Stimulated activated CD4-positive, alpha-beta T cell treated with anti-CD3 and anti-CD28 coated beads, Interleukin-12 subunit alpha, Interleukin-12 subunit beta, amount 100 ng/mL, for 4 hours (primary cell): ENCODE results near the gene IRS2.

Source experiments
- DNase-seq: peaks from one replicate; pipeline ENCODE4 v3.0.0-alpha.2; 2020

IRS2 gene

GRCh38 chr13:109795011-109795410, 8.6 kb upstream of the IRS2 start:
- DNase-seq, result no peak

DNA sequence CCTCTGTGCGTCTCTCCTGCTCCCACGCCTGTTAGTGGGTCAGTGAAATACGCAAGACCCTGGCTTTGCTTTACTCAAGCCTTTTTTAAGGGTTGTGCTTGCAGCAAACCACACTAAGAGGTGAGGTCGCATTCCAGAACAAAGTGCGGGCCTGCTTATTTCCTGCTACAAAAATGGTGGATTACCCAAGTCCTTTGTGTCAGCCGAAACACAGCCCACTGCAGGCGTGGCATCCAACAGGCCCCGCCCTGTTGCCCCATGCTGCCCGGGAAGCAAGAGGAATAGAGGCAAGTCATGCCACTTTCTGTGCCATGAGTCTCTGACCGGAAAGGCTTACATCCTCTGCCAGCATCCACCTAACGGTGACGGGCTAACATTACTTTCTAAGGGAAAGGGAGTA, 7.7 kb upstream of the IRS2 start:
- no peak for DNase-seq

DNA sequence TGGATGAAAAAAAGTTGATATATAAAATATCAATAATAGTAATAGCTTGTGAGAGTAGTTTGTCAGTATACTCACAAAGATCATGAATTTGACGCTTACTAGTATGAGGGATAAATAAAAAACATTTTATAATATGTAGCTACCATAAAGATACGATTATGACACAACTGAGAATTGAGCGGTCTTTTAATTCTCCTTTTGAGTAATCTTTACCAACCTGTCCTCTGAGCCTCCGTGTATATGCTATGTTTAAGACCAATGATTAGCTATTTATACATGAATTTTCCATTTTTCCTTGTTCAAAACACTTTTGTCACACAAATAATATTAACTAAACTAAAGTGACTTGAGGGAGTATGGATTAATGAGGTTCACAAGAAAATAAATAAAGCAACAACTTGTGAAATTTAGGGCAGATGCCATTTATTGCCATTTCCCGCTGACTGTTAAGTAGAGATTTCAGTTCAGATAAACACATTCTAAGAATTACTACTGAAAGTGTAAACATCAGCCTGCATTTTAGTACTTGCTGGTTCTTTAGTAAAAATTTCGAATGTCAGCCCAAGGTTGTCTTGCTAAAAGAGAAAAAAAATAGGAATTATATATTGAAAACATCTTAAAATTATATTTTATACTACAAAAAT, 6.2 kb upstream of the IRS2 start:
- no peak for DNase-seq

- no peak for DNase-seq
These were observed 4.7 kb upstream of the IRS2 start for GRCh38 chr13:109790942-109791605.

DNA sequence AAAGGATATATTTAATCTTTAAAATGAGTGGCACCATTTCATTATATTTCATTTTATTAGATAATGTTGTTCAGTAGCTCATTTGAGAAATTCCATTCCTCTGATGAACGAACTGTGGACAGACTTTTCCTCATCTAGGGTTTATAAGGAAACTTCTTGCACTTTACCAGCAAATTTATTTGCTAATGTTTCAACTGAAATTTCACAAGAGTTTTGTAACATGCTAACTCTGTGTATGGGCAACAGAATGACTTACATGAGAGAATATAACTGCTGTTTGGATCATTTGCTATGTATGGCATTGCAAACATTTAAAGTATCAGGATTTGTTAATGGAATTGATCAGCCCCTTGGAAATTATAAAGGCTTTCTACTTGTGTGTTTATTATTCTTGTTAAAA, 3.7 kb upstream of the IRS2 start:
- no peak for DNase-seq

- no peak for DNase-seq
These were observed 2.9 kb upstream of the IRS2 start for GRCh38 chr13:109789262-109789661.

GRCh38 chr13:109788372-109789111, 2.2 kb upstream of the IRS2 start:
- no peak for DNase-seq

DNA sequence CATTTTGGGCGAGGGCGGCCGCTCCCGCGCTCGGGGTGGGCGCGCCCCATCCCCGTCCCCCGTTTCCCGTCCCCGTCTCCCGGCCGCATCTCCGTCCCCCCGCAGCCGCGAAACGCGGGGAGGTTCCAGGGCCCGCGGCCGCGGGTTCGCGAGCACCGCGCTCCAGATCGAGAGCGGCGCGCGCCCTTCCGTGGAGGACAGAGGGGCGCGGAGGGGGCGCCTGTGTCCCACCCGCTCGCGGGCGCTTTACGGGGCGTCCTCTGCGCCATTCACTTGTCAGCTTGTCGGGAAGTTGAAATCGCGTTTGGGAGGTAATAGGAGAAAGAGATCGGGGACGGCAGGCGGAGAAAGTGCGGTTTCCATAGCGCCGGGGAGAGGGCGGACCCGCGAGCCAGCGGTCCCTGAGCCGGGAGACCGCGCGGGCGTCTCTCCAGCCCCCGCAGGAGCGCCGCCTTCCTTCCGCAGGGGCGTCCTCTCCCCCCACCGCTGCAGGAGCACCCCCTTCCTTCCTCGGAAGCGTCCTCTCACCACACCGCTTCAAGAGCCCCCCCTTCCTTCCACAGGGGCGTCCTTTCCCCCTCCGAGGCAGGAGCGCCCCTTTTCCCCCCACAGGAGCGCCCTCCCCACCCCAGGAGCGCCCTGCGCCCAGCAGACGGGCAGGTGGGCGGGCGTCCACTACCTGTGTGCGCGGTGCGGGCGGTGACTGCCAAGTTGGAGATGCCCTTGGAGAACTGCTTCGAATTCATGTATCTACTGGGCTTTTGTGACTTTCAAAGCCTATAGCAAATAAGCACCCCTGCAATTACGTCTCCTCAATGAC, 962 bp upstream of the IRS2 start:
- peak; percentile 25 for DNase-seq

DNA sequence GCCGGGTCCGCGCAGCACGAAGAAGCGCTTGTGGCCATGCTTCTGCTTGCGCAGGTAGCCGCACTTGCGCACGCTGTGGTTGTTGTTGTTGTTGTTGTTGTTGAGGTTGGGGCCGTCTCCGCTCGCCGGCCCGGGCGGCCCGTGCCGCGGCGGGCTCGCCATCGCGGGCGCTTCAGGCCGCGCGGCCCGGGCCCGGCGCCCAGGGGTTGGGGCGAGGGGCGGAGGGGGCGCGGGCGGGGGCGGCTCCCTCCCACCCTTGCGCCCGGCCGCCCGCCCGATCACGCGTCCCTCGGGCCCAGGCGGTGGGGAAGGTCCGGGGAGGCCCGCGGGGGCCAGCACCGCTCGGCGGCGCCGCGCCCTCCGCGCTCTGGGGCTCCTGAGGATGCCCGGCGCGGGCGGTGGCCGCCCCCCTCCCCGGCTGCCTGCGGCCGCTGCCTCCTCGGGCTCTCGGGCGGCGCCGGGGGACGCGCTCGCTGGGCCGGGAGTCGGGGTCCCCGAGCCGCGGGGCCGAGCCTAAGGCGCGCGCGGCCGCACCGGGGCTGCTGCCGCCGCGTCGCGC, 412 bp downstream of the IRS2 start:
- no peak for DNase-seq

- DNase-seq, result peak; percentile 41
These were observed 1.1 kb downstream of the IRS2 start for GRCh38 chr13:109785141-109785891.

DNA sequence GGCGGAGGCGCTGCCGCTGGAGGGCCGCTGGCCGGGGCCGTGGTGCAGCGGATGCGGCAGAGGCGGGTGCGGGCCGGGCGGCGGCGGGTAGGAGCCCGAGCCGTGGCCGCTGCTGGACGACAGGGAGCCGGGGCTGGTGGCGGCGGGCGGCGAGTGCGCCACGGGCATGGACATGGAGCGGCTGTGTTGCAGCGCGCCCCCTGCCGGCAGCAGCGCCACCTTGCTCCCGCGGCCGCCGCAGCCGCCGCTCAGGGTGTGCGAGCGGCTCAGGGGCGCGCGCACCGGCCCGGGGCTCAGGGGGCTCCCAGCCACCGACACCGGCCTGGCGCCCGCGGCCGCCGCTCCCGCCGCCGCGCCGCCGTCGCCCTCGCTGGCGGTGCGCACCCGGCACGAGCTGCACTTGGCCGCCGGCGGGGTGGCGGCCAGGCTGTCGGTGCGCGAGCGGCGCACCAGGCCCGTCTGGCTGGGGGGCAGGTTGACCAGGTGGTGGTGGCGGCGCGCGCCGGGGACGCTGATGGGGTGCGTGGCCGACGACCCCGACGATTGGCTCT, 1.7 kb downstream of the IRS2 start:
- DNase-seq, result peak; percentile 70

GRCh38 chr13:109783815-109784589, 2.4 kb downstream of the IRS2 start:
- no peak for DNase-seq

GRCh38 chr13:109783447-109783814, 3.0 kb downstream of the IRS2 start:
- DNase-seq, result no peak

DNA sequence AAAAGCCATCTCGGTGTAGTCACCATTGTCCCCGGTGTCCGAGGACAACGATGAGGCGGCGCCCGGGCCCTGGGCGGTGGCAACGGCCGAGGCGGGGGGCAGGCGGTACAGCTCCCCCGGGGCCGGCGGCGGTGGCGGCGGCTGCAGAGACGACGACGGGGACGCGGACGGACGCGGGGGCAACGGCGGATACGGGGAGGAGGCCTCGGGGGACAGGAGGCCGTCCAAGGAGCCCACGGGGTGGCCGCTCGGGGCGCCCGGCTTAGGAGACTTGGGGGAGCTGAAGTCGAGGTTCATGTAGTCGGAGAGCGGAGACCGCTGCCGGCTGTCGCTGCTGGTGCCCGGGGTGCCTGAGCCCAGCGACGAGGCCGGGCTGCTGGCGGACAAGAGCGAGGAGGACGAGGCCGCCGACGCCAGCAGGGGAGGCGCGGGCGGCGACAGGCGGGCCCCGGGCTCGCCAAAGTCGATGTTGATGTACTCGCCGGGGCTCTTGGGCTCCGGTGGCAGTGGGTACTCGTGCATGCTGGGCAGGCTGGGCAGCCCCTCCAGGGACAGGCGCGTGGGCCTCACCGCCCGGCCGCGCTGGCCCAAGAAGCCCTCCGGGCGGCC, 3.5 kb downstream of the IRS2 start:
- DNase-seq, result no peak

DNA sequence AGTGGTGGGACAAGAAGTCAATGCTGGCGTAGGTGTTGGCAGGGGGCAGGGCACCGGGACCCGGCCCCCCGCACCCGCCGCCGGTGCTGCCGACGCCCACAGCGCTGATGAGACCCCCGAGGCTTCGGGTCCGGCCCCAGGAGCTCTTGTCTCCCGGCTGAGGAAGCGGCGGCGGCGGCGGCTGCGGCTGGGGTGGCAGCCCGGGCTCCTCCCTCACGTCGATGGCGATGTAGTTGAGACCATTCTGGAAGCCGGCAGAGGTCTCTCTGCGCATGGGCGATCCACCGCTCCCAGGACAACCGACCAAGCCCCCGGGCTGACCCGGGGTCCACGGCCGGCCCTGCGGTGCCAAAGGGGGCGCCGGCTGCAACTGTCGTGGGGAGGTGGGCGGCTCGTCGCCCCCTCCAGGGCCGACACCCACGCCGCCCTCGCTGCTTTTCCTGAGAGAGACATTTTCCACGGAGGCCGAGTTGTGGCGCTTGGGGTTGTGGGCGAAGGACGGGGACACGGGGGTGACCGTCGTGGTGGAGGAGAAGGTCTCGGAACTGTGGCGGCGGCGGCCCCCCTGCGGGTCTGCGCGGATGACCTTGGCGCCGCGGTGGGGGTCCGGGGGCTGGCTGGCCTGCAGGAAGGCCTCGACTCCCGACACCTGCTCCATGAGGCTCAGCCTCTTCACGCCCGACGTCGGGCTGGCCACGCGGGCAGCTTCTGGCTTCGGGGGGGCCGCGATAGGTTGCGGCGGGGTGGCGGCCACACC, 4.1 kb downstream of the IRS2 start:
- no peak for DNase-seq

- no peak for DNase-seq
These were observed 4.9 kb downstream of the IRS2 start for GRCh38 chr13:109781384-109782065.

- DNase-seq, result no peak
These were observed 5.5 kb downstream of the IRS2 start for GRCh38 chr13:109780845-109781383.

- no peak for DNase-seq
These were observed 6.4 kb downstream of the IRS2 start for GRCh38 chr13:109779876-109780510.
